HFFc6 (cell line): ENCODE data around the gene TPH1. TPM values are rescaled to one million over a fixed set of nuclear protein-coding genes. Genes with fewer than 3 reads are reported as not detected.
"Not testable (repeated sequence)": the region's sequence is repeated elsewhere in the genome, so short reads cannot be mapped to it uniquely, and the experiment has no call there.

Experiments used
- DNase-seq: peaks from one replicate; pipeline ENCODE4 v3.0.0-alpha.2; 2018
- H3K27ac Mint-ChIP-seq: 2 replicates; pipeline ENCODE4 v1.8.0; 2020; ENCODE audit warnings: mild to moderate bottlenecking, mixed read lengths
- H3K27me3 Mint-ChIP-seq: 2 replicates; pipeline ENCODE4 v1.8.0; 2021; ENCODE audit warnings: mild to moderate bottlenecking, moderate library complexity, mixed read lengths; ENCODE audit not compliant: insufficient read depth
- H3K36me3 Mint-ChIP-seq: 2 replicates; pipeline ENCODE4 v1.8.0; 2021; ENCODE audit warnings: low read depth, mixed read lengths
- H3K4me1 Mint-ChIP-seq: 2 replicates; pipeline ENCODE4 v1.8.0; 2020; ENCODE audit warnings: low read depth, mixed read lengths
- H3K4me3 Mint-ChIP-seq: 2 replicates; pipeline ENCODE4 v1.8.0; 2020; ENCODE audit warnings: mild to moderate bottlenecking, moderate library complexity, mixed read lengths
- H3K9me3 Mint-ChIP-seq: 2 replicates; pipeline ENCODE4 v1.8.0; 2020; ENCODE audit warnings: mild to moderate bottlenecking, mixed read lengths
- CTCF ChIP-seq: fragments of 200-600 bp; sonication (generic); IDR thresholded peaks from 2 replicates; pipeline ENCODE4 v1.5.0; 2021; ENCODE audit warnings: antibody characterized with exemption, mild to moderate bottlenecking
- total RNA-seq, 6 experiments: library from RNA; stranded (reverse); fragmentation: NEBNext Ultra II Directional; extraction: Animal tissue kit (Norgen Biotek cat#: 25700); gene quantifications; 2 replicates in 1 of 6; 3 replicates in 5 of 6; pipeline ENCODE4 v1.2.3, GENCODE V29; 2021

The TPH1 gene
- total RNA-seq, 6 experiments from 2014 or later: 0.03 TPM; not detected in 5

DNA sequence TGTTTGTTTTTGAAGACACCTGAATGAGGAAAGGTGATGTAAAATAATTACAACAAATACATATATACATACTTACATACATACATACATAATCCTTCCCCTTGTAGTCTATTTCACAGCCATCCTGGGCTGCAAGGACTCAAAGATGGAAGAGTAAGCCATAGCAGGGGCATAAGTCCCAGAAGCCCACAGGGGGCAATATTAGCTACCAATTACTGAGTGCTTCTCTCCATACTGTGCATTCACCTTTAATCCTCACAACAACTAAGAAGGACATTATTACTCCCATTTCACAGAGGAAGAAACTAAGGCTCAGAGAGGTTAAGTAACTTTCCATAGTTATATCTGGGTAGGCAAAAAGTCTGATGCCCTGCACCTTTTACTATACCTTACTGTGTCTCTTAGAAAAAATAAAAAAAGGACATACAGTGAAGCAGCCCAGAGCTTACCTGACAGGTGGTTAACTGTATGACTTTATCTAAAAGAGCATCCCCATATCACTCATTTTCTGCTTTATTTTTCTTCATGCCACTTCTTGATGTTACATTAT lies 35.9 kb downstream of the TPH1 start:
- no peaks in the 10 kb centered on the region for H3K36me3 Mint-ChIP-seq
- peaks cover 21% of the 10 kb centered on the region for H3K4me1 Mint-ChIP-seq
- no peak overlapping the region for H3K27ac Mint-ChIP-seq
- H3K9me3 Mint-ChIP-seq: no peaks in the 10 kb centered on the region
- H3K27me3 Mint-ChIP-seq: peaks cover 4% of the 10 kb centered on the region
- no peak overlapping the region for H3K4me3 Mint-ChIP-seq
- DNase-seq: no peak
- TF ChIP-seq CTCF: no peak

DNA sequence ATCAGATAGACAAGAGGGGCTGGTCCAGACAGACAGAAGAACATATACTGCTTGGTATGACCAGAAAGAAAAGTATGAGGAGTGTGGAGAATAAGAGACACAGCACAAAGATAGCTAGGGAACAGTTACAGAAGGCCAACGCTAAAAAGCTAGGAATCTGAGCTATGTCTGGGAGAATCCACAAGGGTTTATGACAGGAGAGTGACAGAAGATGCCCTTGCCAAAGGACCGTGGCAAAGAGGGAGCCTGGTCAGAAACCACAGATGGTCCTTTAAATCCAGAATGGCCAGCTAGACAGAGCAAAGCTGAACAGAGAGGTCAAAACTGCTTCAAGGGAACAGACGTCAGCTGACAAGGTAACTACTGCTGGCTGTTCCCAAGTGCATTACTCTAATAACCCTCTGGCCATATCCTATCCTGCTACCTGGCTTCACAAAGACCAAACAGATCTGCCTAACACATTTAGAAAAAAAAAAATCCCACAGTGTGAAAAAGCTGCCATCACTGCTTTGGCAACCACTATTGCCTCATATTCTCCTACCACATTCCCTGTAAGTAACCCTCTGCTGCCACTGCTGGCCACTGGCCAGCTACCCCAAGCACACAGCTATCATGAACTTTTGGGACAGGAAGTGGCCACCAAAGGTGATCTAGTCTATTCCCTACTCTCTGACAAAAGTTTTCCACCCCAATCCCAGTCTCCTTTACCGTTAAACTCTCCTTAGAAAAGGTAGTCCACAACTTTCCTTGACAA lies 40.5 kb downstream of the TPH1 start:
- peaks cover 8% of the 10 kb centered on the region for H3K4me1 Mint-ChIP-seq
- no peaks in the 10 kb centered on the region for H3K36me3 Mint-ChIP-seq
- no peak for DNase-seq
- no peaks in the 10 kb centered on the region for H3K9me3 Mint-ChIP-seq
- TF ChIP-seq CTCF: no peak
- no peak overlapping the region for H3K27ac Mint-ChIP-seq
- H3K27me3 Mint-ChIP-seq: no peaks in the 10 kb centered on the region
- H3K4me3 Mint-ChIP-seq: no peak overlapping the region

DNA sequence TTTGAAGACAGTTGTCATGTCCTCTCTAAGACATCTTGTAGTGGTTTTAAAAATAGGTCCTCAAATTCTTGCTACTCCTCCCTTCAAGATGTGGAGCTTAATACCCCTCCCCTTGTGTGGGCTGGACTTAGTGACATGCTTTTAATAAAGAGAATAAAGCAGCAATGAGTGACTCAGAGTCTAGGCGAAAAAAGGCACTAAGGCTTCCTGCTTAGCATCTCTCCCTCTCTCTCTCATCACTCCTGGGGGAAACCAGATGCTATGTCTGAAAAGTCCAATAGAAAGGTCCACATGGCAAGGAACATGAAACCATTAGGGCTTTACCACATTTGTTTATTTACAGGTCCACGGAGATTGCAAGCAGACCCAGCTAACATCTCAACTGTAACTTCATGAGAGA lies 44.9 kb downstream of the TPH1 start:
- TF ChIP-seq CTCF: no peak
- H3K27me3 Mint-ChIP-seq: no peaks in the 10 kb centered on the region
- no peak overlapping the region for H3K27ac Mint-ChIP-seq
- no peak for DNase-seq
- no peaks in the 10 kb centered on the region; the same call in 1 of the 2 replicates for H3K36me3 Mint-ChIP-seq
- H3K9me3 Mint-ChIP-seq: no peaks in the 10 kb centered on the region
- no peak overlapping the region for H3K4me3 Mint-ChIP-seq
- H3K4me1 Mint-ChIP-seq: peaks cover 8% of the 10 kb centered on the region

GRCh38 chr11:18000760-18001159 lies 45.3 kb downstream of the TPH1 start:
- H3K27ac Mint-ChIP-seq: no peak overlapping the region
- H3K36me3 Mint-ChIP-seq: no peaks in the 10 kb centered on the region; the same call in 1 of the 2 replicates

GRCh38 chr11:18000128-18000527 lies 45.9 kb downstream of the TPH1 start:
- H3K4me3 Mint-ChIP-seq, H3K9me3 Mint-ChIP-seq, H3K36me3 Mint-ChIP-seq, H3K27ac Mint-ChIP-seq, DNase-seq, H3K27me3 Mint-ChIP-seq, H3K4me1 Mint-ChIP-seq: not testable (repeated sequence)

More at GRCh38 chr11:18000760-18001159, 45.3 kb downstream of the TPH1 start:
- no peak for DNase-seq
- Mint-ChIP-seq H3K4me3 (no peak overlapping the region), H3K9me3 (no peaks in the 10 kb centered on the region), H3K4me1 (peaks cover 8% of the 10 kb centered on the region), H3K27me3 (no peaks in the 10 kb centered on the region)
- TF ChIP-seq CTCF: no peak

Other genes starting within 250 kb of the TPH1 start
- gene SERGEF, start 33.2 kb downstream of the TPH1 start, total RNA-seq: 10 to 100 TPM; 13.5 to 19.3 (median 17.7) TPM
- 10 to 100 TPM; 10.3 to 16.6 (median 15.3) TPM for gene SAAL1, start 59.8 kb upstream of the TPH1 start, total RNA-seq
- not detected for gene MRGPRX3, start 86.3 kb upstream of the TPH1 start, total RNA-seq
- not detected for gene MRGPRX4, start 126.6 kb upstream of the TPH1 start, total RNA-seq
- gene SAA4, start 190.5 kb upstream of the TPH1 start, total RNA-seq: not detected
- gene SAA2, start 202.4 kb upstream of the TPH1 start, total RNA-seq: not detected
- under 1 TPM in 2 of 6 experiments, not detected in 4; 0.50 to 0.55 TPM for gene SAA1, start 220.0 kb upstream of the TPH1 start, total RNA-seq